Tibial nerve (tissue), 4 donors: Measurements from ENCODE around the gene PRSS22. TPM values are rescaled to one million over a fixed set of nuclear protein-coding genes. Genes with fewer than 3 reads are reported as not detected.

ENCODE experiments used
- DNase-seq, 2 donors: peaks; one replicate each; pipeline ENCODE4 v3.0.0-alpha.2; 2019; ENCODE audit warnings: low spot score in 2 of 2
- H3K27ac ChIP-seq, 4 donors: fragments of 200-600 bp; sonication (generic) in 3 of 4; one replicate each; pipeline ENCODE4 v1.5.1; 2017 to 2019; ENCODE audit warnings: mild to moderate bottlenecking in 1 of 4
- H3K27me3 ChIP-seq, 2 donors: fragments of 200-600 bp; sonication (generic) in 1 of 2; one replicate each; pipeline versions ENCODE4 v1.5.1 to v1.6.0; 2017 to 2019
- H3K36me3 ChIP-seq, 3 donors: fragments of 200-600 bp; sonication (generic); one replicate each; pipeline ENCODE4 v1.5.1; 2018 to 2019
- H3K4me1 ChIP-seq, 4 donors: fragments of 200-600 bp; sonication (generic) in 3 of 4; one replicate each; pipeline ENCODE4 v1.5.1; 2017 to 2019
- H3K4me3 ChIP-seq, 4 donors: fragments of 200-600 bp; sonication (generic) in 3 of 4; one replicate each; pipeline ENCODE4 v1.5.1; 2017 to 2019; ENCODE audit warnings: mild to moderate bottlenecking in 1 of 4, moderate library complexity in 1 of 4
- H3K9me3 ChIP-seq, 4 donors: fragments of 200-600 bp; sonication (generic) in 3 of 4; one replicate each; pipeline ENCODE4 v1.5.1; 2017 to 2019
- EP300 ChIP-seq, 2 donors: sonication (generic); formaldehyde crosslinking; IDR thresholded peaks; one replicate each; pipeline ENCODE4 v1.6.1; 2017; ENCODE audit warnings: antibody characterized with exemption in 2 of 2, mild to moderate bottlenecking in 1 of 2
- POLR2A ChIP-seq, 2 donors: fragments of 450-650 bp; IDR thresholded peaks; one replicate each; pipeline ENCODE4 v1.6.1; 2017; ENCODE audit warnings: antibody characterized with exemption in 2 of 2, mild to moderate bottlenecking in 2 of 2, moderate library complexity in 2 of 2
- WGBS, 2 donors: methylation state at CpG; one replicate each; pipeline ENCODE4 v1.1.5; 2018; 5-methylcytosine and 5-hydroxymethylcytosine counted together
- total RNA-seq, 4 donors: library from RNA; depleted of rRNA; stranded (reverse); fragments of >200 nt; gene quantifications; one replicate each; pipeline ENCODE4 v1.1.0, GENCODE V29; 2016
- TF ChIP-seq, protein P1 (sequence below), 5 experiments: fragments of 200-600 bp in 3 of 5; fragments of 450-650 bp in 2 of 5; sonication (generic) in 3 of 5; IDR thresholded peaks; one replicate each; pipeline ENCODE4 v1.5.1; 2016 to 2019; ENCODE audit warnings: antibody characterized with exemption in 5 of 5, mild to moderate bottlenecking in 3 of 5, moderate library complexity in 2 of 5

PRSS22 gene
- total RNA-seq, 4 donors from 2014 or later: not detected

DNA sequence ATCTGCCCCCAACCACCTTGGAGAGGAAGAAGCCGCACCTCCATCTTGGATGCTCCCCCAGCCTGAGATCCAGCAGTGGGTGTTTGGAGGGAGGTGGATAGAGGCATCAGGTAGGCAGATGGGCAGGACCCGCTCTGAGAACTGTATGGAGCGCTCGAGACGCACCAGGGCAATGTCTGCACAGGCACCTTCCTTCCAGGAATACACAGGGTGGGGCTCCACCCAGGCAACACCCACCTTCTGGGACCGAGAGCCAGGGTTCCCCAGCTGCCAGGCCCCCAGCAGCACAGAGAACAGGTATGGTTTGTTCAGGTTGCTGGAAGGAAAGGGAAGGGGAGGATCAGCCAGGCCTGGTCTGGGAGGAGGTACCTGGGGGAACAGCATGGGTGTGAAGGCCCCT lies 2.4 kb downstream of the PRSS22 start:
- H3K36me3 ChIP-seq: no peaks in the 10 kb centered on the region
- 80 to 82% methylated on average over 6 of the region's 6 CpGs for WGBS, 2 donors
- DNase-seq: no peak
- no peak overlapping the region for H3K4me3 ChIP-seq
- H3K27me3 ChIP-seq: peaks cover 0 to 81% of the 10 kb centered on the region in 2 donors
- TF ChIP-seq POLR2A (IDR thresholded peaks at IDR 0.05): no peak
- TF ChIP-seq EP300 (IDR thresholded peaks at IDR 0.05): no peak
- TF ChIP-seq, protein P1, sequence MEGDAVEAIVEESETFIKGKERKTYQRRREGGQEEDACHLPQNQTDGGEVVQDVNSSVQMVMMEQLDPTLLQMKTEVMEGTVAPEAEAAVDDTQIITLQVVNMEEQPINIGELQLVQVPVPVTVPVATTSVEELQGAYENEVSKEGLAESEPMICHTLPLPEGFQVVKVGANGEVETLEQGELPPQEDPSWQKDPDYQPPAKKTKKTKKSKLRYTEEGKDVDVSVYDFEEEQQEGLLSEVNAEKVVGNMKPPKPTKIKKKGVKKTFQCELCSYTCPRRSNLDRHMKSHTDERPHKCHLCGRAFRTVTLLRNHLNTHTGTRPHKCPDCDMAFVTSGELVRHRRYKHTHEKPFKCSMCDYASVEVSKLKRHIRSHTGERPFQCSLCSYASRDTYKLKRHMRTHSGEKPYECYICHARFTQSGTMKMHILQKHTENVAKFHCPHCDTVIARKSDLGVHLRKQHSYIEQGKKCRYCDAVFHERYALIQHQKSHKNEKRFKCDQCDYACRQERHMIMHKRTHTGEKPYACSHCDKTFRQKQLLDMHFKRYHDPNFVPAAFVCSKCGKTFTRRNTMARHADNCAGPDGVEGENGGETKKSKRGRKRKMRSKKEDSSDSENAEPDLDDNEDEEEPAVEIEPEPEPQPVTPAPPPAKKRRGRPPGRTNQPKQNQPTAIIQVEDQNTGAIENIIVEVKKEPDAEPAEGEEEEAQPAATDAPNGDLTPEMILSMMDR (IDR thresholded peaks at IDR 0.05): no peak
- H3K27ac ChIP-seq: no peak overlapping the region
- H3K4me1 ChIP-seq: peaks cover 0 to 7% (median 0%) of the 10 kb centered on the region in 4 donors
- H3K9me3 ChIP-seq: peaks cover 0 to 34% (median 1%) of the 10 kb centered on the region in 4 donors

GRCh38 chr16:2854700-2855309 lies 3.2 kb downstream of the PRSS22 start:
- WGBS, 2 donors: 44 to 71% methylated on average over 5 of the region's 5 CpGs
- Histone ChIP-seq H3K4me3 (no peak overlapping the region), H3K27ac (no peak overlapping the region), H3K4me1 (peaks cover 0 to 7% (median 0%) of the 10 kb centered on the region in 4 donors), H3K36me3 (no peaks in the 10 kb centered on the region), H3K9me3 (peaks cover 0 to 26% (median 1%) of the 10 kb centered on the region in 4 donors), H3K27me3 (peaks cover 0 to 81% of the 10 kb centered on the region in 2 donors)
- no peak for DNase-seq
- TF ChIP-seq, protein P1 (IDR thresholded peaks at IDR 0.05): peak in 1 of 5 experiments; percentile 8
- no peak for TF ChIP-seq POLR2A (IDR thresholded peaks at IDR 0.05)

DNA sequence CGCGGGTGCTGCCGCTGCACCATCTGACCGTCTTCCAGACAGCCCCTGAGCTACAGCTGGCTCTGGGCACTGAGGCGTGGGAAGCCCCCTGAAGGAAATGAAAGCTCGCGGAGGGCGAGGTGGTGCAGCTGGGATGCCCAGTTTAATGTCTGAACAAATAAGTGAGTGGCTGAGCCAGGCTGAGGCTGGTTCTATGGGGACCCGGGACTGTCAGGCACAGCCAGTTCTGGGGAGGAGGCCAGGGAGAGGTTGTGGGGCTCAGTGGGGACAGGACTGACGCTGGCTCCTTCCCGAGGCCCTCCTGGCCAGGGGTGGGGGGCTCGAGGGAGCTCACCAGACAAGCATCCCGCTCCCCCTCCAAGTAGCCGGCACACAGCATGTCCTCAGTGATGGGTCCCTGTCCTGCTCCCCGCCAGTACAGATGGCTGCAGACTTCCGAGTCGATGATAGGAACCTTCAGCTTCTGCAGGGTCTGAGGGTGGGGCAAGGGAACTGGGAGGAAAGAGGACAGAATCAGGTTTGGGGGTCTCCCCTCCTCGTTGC lies 4.4 kb downstream of the PRSS22 start:
- H3K27me3 ChIP-seq: peaks cover 0 to 83% of the 10 kb centered on the region in 2 donors
- no peaks in the 10 kb centered on the region for H3K36me3 ChIP-seq
- peaks cover 0 to 23% (median 1%) of the 10 kb centered on the region in 4 donors for H3K9me3 ChIP-seq
- 79 to 85% methylated on average over 18 of the region's 18 CpGs for WGBS, 2 donors
- TF ChIP-seq POLR2A (IDR thresholded peaks at IDR 0.05) (no peak), EP300 (IDR thresholded peaks at IDR 0.05) (no peak)
- TF ChIP-seq, protein P1 (IDR thresholded peaks at IDR 0.05): no peak
- no peak overlapping the region for H3K27ac ChIP-seq
- H3K4me3 ChIP-seq: no peak overlapping the region
- peaks cover 0 to 7% (median 0%) of the 10 kb centered on the region in 4 donors for H3K4me1 ChIP-seq
- no peak for DNase-seq

GRCh38 chr16:2852731-2853507 lies 5.1 kb downstream of the PRSS22 start:
- Histone ChIP-seq H3K27ac (no peak overlapping the region), H3K36me3 (no peaks in the 10 kb centered on the region), H3K4me3 (no peak overlapping the region), H3K27me3 (peaks cover 0 to 83% of the 10 kb centered on the region in 2 donors), H3K4me1 (no peaks in the 10 kb centered on the region), H3K9me3 (peaks cover 0 to 30% (median 1%) of the 10 kb centered on the region in 4 donors)
- TF ChIP-seq EP300 (IDR thresholded peaks at IDR 0.05): no peak
- no peak for TF ChIP-seq POLR2A (IDR thresholded peaks at IDR 0.05)
- TF ChIP-seq, protein P1 (IDR thresholded peaks at IDR 0.05): no peak
- DNase-seq: no peak
- WGBS, 2 donors: 46 to 50% methylated on average over 35 to 40 of the region's 56 CpGs
